ENCODE measurements around the gene FCHSD2. TPM values are rescaled to one million over a fixed set of nuclear protein-coding genes. Genes with fewer than 3 reads are reported as not detected.

The FCHSD2 gene
- total and polyA plus RNA-seq, 2 of the 13 experiments (the other 11 are each of a cell fraction or from before 2014, with no cell fraction given), result 20.5 to 24.8 TPM

DNA sequence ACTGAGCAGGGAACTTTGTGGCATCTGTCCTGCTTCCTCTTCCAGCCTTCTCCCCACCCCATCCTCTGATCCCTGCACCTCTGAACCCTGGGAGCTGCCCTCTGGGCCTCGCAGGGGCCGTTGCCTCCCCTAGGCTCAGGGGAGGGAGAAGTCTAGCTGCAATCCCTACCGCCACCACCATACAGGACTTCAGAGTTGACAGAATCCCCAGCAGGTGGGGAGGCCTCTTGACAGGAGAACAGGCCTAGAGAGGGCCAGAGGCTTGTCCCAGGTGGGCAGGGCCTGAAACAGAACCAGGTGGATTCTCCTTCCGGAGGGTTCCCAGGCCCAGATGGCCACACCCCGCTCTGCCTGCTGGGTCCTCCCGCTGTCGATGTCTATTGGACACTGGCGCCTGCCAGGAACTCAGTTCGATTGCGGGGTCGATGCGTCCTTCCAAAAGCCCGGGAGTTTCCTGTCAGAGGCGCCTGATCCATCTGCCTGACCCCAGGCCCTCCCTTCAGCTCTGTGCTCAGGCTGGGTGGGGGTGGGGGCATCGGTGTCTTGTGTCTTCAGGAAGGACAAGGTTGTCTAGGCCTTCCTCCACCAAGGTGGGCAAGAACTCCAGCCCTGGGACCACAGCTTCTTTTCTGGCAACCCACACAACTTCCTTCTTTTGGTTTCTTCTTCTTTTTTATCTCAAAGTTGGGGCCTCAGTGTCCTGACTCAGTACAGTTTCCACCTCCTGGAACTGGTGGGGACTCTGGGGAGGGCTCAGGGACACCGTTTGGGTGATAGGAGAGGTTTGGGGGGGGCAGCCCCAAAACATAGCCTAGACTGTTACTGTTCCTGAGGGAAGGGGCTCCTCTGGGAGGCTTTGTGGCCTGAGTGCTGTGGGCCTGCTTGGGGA lies 354.7 kb downstream of the FCHSD2 start (continued):
- TF ChIP-seq TBP (CRISPR knock-in tag; IDR thresholded peaks at IDR 0.05), result no peak
- TF ChIP-seq ZMYM4 (CRISPR knock-in tag; IDR thresholded peaks at IDR 0.05), result peak; percentile 55; the same call in 1 of the 2 replicates
- TF ChIP-seq HDAC6 (IDR thresholded peaks at IDR 0.05; ENCODE audit: low read depth, low read length), result no peak
- TF ChIP-seq KLF9 (CRISPR knock-in tag; IDR thresholded peaks at IDR 0.05; ENCODE audit: low read depth), result peak; percentile 80; the same call in 1 of the 2 replicates
- TF ChIP-seq, protein P1, sequence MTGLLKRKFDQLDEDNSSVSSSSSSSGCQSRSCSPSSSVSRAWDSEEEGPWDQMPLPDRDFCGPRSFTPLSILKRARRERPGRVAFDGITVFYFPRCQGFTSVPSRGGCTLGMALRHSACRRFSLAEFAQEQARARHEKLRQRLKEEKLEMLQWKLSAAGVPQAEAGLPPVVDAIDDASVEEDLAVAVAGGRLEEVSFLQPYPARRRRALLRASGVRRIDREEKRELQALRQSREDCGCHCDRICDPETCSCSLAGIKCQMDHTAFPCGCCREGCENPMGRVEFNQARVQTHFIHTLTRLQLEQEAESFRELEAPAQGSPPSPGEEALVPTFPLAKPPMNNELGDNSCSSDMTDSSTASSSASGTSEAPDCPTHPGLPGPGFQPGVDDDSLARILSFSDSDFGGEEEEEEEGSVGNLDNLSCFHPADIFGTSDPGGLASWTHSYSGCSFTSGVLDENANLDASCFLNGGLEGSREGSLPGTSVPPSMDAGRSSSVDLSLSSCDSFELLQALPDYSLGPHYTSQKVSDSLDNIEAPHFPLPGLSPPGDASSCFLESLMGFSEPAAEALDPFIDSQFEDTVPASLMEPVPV (CRISPR knock-in tag; IDR thresholded peaks at IDR 0.05), result peak; percentile 27; the same call in 1 of the 2 replicates
- TF ChIP-seq RAD51 (IDR thresholded peaks at IDR 0.05; ENCODE audit: borderline replicate concordance), result no peak
- TF ChIP-seq NFYB (CRISPR knock-in tag; IDR thresholded peaks at IDR 0.05), result peak; percentile 78
- no peak for TF ChIP-seq MIER2 (CRISPR knock-in tag; IDR thresholded peaks at IDR 0.05)
- peak; percentile 81 for TF ChIP-seq ZMYM3 (CRISPR knock-in tag; IDR thresholded peaks at IDR 0.05)
- TF ChIP-seq, protein P2, sequence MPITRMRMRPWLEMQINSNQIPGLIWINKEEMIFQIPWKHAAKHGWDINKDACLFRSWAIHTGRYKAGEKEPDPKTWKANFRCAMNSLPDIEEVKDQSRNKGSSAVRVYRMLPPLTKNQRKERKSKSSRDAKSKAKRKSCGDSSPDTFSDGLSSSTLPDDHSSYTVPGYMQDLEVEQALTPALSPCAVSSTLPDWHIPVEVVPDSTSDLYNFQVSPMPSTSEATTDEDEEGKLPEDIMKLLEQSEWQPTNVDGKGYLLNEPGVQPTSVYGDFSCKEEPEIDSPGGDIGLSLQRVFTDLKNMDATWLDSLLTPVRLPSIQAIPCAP (CRISPR knock-in tag; IDR thresholded peaks at IDR 0.05; ENCODE audit: low read depth), result 0 out of 2 replicates have a peak, but pooled peaks have one; percentile 34
- TF ChIP-seq ZNF224 (CRISPR knock-in tag; IDR thresholded peaks at IDR 0.05), result no peak
- peak; percentile 16; the same call in 1 of the 2 replicates for TF ChIP-seq HOXA3 (CRISPR knock-in tag; IDR thresholded peaks at IDR 0.05)
- no peak for TF ChIP-seq ATF1 (CRISPR knock-in tag; IDR thresholded peaks at IDR 0.05)
- no peak for TF ChIP-seq JUNB (CRISPR knock-in tag; IDR thresholded peaks at IDR 0.05; ENCODE audit: borderline replicate concordance)
- no peak for TF ChIP-seq ZNF577 (CRISPR knock-in tag; IDR thresholded peaks at IDR 0.05; ENCODE audit: borderline replicate concordance, low read depth)
- TF ChIP-seq TGIF2 (CRISPR knock-in tag; IDR thresholded peaks at IDR 0.05), result peak; percentile 97
- TF ChIP-seq NCOA2 (CRISPR knock-in tag; IDR thresholded peaks at IDR 0.05), result peak; percentile 70
- TF ChIP-seq NR2F1 (CRISPR knock-in tag; IDR thresholded peaks at IDR 0.05), result peak; percentile 20 to 59; a peak in 2 of 4 replicates
- TF ChIP-seq, protein P3, sequence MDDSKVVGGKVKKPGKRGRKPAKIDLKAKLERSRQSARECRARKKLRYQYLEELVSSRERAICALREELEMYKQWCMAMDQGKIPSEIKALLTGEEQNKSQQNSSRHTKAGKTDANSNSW (CRISPR knock-in tag; IDR thresholded peaks at IDR 0.05; ENCODE audit: borderline replicate concordance), result no peak
- no peak for TF ChIP-seq CHD2 (IDR thresholded peaks at IDR 0.05; ENCODE audit: low read depth, low read length)
- TF ChIP-seq, protein P4, sequence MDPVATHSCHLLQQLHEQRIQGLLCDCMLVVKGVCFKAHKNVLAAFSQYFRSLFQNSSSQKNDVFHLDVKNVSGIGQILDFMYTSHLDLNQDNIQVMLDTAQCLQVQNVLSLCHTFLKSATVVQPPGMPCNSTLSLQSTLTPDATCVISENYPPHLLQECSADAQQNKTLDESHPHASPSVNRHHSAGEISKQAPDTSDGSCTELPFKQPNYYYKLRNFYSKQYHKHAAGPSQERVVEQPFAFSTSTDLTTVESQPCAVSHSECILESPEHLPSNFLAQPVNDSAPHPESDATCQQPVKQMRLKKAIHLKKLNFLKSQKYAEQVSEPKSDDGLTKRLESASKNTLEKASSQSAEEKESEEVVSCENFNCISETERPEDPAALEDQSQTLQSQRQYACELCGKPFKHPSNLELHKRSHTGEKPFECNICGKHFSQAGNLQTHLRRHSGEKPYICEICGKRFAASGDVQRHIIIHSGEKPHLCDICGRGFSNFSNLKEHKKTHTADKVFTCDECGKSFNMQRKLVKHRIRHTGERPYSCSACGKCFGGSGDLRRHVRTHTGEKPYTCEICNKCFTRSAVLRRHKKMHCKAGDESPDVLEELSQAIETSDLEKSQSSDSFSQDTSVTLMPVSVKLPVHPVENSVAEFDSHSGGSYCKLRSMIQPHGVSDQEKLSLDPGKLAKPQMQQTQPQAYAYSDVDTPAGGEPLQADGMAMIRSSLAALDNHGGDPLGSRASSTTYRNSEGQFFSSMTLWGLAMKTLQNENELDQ (CRISPR knock-in tag; IDR thresholded peaks at IDR 0.05; ENCODE audit: borderline replicate concordance), result no peak
- TF ChIP-seq, protein P5, sequence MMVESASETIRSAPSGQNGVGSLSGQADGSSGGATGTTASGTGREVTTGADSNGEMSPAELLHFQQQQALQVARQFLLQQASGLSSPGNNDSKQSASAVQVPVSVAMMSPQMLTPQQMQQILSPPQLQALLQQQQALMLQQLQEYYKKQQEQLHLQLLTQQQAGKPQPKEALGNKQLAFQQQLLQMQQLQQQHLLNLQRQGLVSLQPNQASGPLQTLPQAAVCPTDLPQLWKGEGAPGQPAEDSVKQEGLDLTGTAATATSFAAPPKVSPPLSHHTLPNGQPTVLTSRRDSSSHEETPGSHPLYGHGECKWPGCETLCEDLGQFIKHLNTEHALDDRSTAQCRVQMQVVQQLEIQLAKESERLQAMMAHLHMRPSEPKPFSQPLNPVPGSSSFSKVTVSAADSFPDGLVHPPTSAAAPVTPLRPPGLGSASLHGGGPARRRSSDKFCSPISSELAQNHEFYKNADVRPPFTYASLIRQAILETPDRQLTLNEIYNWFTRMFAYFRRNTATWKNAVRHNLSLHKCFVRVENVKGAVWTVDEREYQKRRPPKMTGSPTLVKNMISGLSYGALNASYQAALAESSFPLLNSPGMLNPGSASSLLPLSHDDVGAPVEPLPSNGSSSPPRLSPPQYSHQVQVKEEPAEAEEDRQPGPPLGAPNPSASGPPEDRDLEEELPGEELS (CRISPR knock-in tag; IDR thresholded peaks at IDR 0.05), result 0 out of 2 replicates have a peak, but pooled peaks have one; percentile 39
